AG09319 (cell line): ENCODE results near the gene CREBBP.

ENCODE experiments used
- DNase-seq: peaks from one replicate; pipeline ENCODE4 v3.0.0-alpha.2; 2010; ENCODE audit warnings: low read depth; ENCODE audit errors: extremely low read depth
- CTCF ChIP-seq: IDR thresholded peaks from 2 replicates; pipeline ENCODE4 v1.5.1; 2011; ENCODE audit warnings: low read depth, mild to moderate bottlenecking, inconsistent platforms, low read length, moderate library complexity

Gene CREBBP

GRCh38 chr16:3812469-3813172, 67.9 kb downstream of the CREBBP start:
- no peak for TF ChIP-seq CTCF

GRCh38 chr16:3810818-3811217, 69.7 kb downstream of the CREBBP start:
- TF ChIP-seq CTCF, result no peak

More at GRCh38 chr16:3812469-3813172, 67.9 kb downstream of the CREBBP start:
- no peak for DNase-seq

GRCh38 chr16:3810198-3810664, 70.3 kb downstream of the CREBBP start:
- no peak for TF ChIP-seq CTCF
- DNase-seq, result no peak

More at GRCh38 chr16:3810818-3811217, 69.7 kb downstream of the CREBBP start:
- no peak for DNase-seq

GRCh38 chr16:3808308-3809063, 72.0 kb downstream of the CREBBP start:
- no peak for TF ChIP-seq CTCF
- no peak for DNase-seq

- DNase-seq, result no peak
- TF ChIP-seq CTCF, result no peak
Measured at GRCh38 chr16:3807425-3808123, 72.9 kb downstream of the CREBBP start.

- DNase-seq, result no peak
- TF ChIP-seq CTCF, result no peak
Measured at GRCh38 chr16:3804426-3805016, 76.0 kb downstream of the CREBBP start.
